OCI-LY7 (cell line): ENCODE data around the gene ZBTB7A. TPM values are rescaled to one million over a fixed set of nuclear protein-coding genes. Genes with fewer than 3 reads are reported as not detected.

Experiments
- BruUV-seq: library from RNA; stranded (reverse); fragments of 400-500 nt; replicated peaks from 2 replicates; lab custom pipeline; 2021; lab: Mats Ljungman, UMichigan
- CTCF ChIA-PET: fragments of 300-600 bp; sonication (Branson Sonifier 250); formaldehyde crosslinking; loops from one replicate; lab custom pipeline; 2022; ENCODE audit warnings: antibody characterized with exemption; ENCODE audit not compliant: unreplicated experiment; lab: Charles Lee
- POLR2A ChIA-PET: fragments of 300-600 bp; sonication (Branson Sonifier 250); formaldehyde crosslinking; loops from one replicate; lab custom pipeline; 2022; ENCODE audit warnings: antibody characterized with exemption; lab: Charles Lee
- DNase-seq: peaks from one replicate; pipeline ENCODE4 v3.0.0-alpha.2; 2015; ENCODE audit warnings: low spot score
- H2AFZ ChIP-seq: fragments of 200-600 bp; sonication (generic), shearing (Covaris generic); 2 replicates; pipeline ENCODE4 v1.6.1; 2014; ENCODE audit warnings: mild to moderate bottlenecking, antibody characterized with exemption, low read length, moderate library complexity
- H3K27ac ChIP-seq: fragments of 200-600 bp; sonication (generic); 2 replicates; pipeline ENCODE4 v1.5.1; 2014; ENCODE audit warnings: mixed run types, low read depth, mild to moderate bottlenecking, moderate library complexity, low read length, inconsistent platforms; ENCODE audit not compliant: poor library complexity, severe bottlenecking
- H3K36me3 ChIP-seq: fragments of 200-600 bp; sonication (generic); 2 replicates; pipeline ENCODE4 v1.6.1; 2014; ENCODE audit warnings: mild to moderate bottlenecking, antibody characterized with exemption, low read length, moderate library complexity, mixed read lengths; ENCODE audit not compliant: insufficient read depth
- H3K4me1 ChIP-seq: fragments of 200-600 bp; sonication (generic); 2 replicates; pipeline ENCODE4 v1.5.1; 2014; ENCODE audit warnings: mild to moderate bottlenecking, low read length; ENCODE audit not compliant: insufficient read depth, poor library complexity, severe bottlenecking
- H3K4me2 ChIP-seq: fragments of 200-600 bp; sonication (generic); 2 replicates; pipeline ENCODE4 v1.6.1; 2014; ENCODE audit warnings: mild to moderate bottlenecking, low read length
- H3K4me3 ChIP-seq: fragments of 200-600 bp; sonication (generic); 2 replicates; pipeline ENCODE4 v1.5.1; 2014; ENCODE audit warnings: mild to moderate bottlenecking, low read depth, low read length; ENCODE audit not compliant: poor library complexity, severe bottlenecking
- H3K79me2 ChIP-seq: fragments of 200-600 bp; sonication (generic); 2 replicates; pipeline ENCODE4 v1.6.1; 2016; ENCODE audit warnings: low read depth, mild to moderate bottlenecking, low read length, moderate library complexity, mixed read lengths; ENCODE audit not compliant: insufficient read depth
- H3K9me2 ChIP-seq: fragments of 200-600 bp; sonication (generic); 2 replicates; pipeline ENCODE4 v1.6.1; 2016; ENCODE audit warnings: mild to moderate bottlenecking, low read length, mixed read lengths; ENCODE audit not compliant: insufficient read depth
- H3K9me3 ChIP-seq: fragments of 200-600 bp; sonication (generic); 2 replicates; pipeline ENCODE4 v1.6.1; 2014; ENCODE audit warnings: mild to moderate bottlenecking, mixed run types, low read length, mixed read lengths
- H4K20me1 ChIP-seq: fragments of 200-600 bp; sonication (generic); 2 replicates; pipeline ENCODE4 v1.6.1; 2014; ENCODE audit warnings: mild to moderate bottlenecking, antibody characterized with exemption, low read length, moderate library complexity, mixed read lengths; ENCODE audit not compliant: insufficient read depth
- EZH2phosphoT487 ChIP-seq: fragments of 200-600 bp; sonication (generic); IDR thresholded peaks from 2 replicates; pipeline ENCODE4 v1.6.1; 2018; ENCODE audit warnings: low read depth, borderline replicate concordance, mild to moderate bottlenecking, mixed run types, antibody characterized with exemption, low read length, moderate library complexity, mixed read lengths
- intact Hi-C: fragments of 100-400 bp; cut with micrococcal nuclease; formaldehyde crosslinking; loops from one replicate; pipeline ENCODE4 v1.10.0; 2022; ENCODE audit not compliant: unreplicated experiment
- total RNA-seq, 2 experiments: library from RNA; depleted of rRNA in 1 of 2; stranded (reverse); fragments of >200 nt in 1 of 2; shearing (Covaris generic) in 1 of 2; gene quantifications; 2 replicates each; pipeline ENCODE4 v1.2.3, GENCODE V29; 2014 to 2022
- TF ChIP-seq, protein P1 (sequence below): fragments of 200-600 bp; sonication (generic); conservative IDR thresholded peaks from 2 replicates; pipeline ENCODE4 v1.5.1; 2014; ENCODE audit warnings: mild to moderate bottlenecking, antibody characterized with exemption, low read length, moderate library complexity, mixed read lengths

The ZBTB7A gene
- total RNA-seq, 2 experiments from 2014 or later: 17.2 to 29.3 TPM

DNA sequence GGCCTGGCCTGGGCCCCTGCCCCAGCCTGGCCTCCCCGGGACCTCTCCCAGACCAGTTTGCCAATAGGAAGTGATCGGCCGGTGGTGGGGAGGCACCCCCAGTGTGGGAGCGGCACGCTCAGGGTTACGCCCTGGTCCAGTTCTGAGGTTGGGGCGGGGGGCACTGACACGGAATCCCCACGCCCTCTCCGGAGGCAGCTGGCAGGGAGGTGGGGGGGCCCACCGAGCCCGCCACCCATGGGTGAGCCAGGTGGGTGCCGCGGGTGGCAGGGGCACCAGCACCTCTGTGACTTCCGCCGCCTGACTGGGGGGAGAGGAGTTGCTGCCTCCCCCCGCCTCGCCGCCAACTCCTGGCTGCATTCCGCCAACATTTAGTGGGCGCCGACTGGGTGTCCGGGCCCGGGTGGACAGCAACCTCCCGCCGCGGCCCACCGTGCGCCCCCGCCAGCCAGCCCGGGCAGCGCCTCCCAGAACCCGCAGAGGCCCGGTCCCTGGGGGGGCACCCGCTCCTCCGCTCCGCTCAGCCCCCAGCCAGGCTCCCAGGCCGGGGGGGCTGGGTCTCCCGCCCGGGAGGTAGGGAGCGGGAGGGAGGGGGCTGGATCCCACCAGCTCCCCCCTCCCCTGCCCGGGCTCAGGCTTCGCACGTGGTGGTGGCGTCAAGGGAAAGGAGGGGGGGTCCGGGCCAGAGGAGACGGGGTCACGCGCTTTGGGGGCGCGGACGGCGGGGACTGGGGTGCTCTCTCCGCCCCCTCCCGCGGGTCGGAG, 2.0 kb downstream of the ZBTB7A start:
- Histone ChIP-seq H3K9me3 (no peaks in the 10 kb centered on the region), H3K9me2 (no peaks in the 10 kb centered on the region), H3K36me3 (peaks cover 44% of the 10 kb centered on the region), H3K4me3 (peak overlapping the region; percentile 98), H3K27ac (peak overlapping the region; percentile 69), H2AFZ (no peak overlapping the region), H3K4me2 (peak overlapping the region; percentile 73), H3K4me1 (peaks cover 60% of the 10 kb centered on the region), H4K20me1 (peaks cover 34% of the 10 kb centered on the region), H3K79me2 (peaks cover 54% of the 10 kb centered on the region)
- no TSS peak for BruUV-seq
- intact Hi-C loops: loop anchor here (5.0 kb wide), 2 partner anchors 73 to 118 kb away; partner anchors contain the start of genes ANKRD24 and SIRT6
- CTCF ChIA-PET: interaction anchor here (0.6 kb wide), 1 partner anchor 170 kb away, joined by 3 read pairs; no protein-coding TSS in a partner anchor
- DNase-seq: peak; percentile 52
- TF ChIP-seq, protein P1, sequence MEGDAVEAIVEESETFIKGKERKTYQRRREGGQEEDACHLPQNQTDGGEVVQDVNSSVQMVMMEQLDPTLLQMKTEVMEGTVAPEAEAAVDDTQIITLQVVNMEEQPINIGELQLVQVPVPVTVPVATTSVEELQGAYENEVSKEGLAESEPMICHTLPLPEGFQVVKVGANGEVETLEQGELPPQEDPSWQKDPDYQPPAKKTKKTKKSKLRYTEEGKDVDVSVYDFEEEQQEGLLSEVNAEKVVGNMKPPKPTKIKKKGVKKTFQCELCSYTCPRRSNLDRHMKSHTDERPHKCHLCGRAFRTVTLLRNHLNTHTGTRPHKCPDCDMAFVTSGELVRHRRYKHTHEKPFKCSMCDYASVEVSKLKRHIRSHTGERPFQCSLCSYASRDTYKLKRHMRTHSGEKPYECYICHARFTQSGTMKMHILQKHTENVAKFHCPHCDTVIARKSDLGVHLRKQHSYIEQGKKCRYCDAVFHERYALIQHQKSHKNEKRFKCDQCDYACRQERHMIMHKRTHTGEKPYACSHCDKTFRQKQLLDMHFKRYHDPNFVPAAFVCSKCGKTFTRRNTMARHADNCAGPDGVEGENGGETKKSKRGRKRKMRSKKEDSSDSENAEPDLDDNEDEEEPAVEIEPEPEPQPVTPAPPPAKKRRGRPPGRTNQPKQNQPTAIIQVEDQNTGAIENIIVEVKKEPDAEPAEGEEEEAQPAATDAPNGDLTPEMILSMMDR: no peak
- TF ChIP-seq EZH2phosphoT487: no peak
- POLR2A ChIA-PET: no interaction called here

DNA sequence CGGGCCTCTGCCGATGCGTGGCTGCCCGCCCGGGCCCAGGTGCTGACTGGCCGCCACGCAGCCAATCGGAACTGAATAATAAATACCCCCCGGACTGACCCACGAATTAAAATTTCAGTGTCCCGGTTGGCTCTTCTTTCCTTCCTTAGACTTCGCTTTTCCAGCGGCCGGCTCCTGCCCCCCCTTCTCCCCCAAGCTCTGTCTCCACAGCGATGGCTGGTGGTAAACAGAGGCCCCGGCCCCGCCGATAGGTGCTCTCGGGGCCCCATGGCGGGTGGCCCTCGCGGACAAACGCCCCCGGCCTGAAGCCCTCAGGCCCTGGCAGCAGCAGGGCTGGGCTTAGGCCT, 2.6 kb downstream of the ZBTB7A start:
- no peaks in the 10 kb centered on the region for H3K9me3 ChIP-seq
- TF ChIP-seq EZH2phosphoT487: no peak
- TF ChIP-seq, protein P1: no peak
- H3K79me2 ChIP-seq: peaks cover 60% of the 10 kb centered on the region
- no peaks in the 10 kb centered on the region for H3K9me2 ChIP-seq
- intact Hi-C loops: loop anchor here (5.0 kb wide), 1 partner anchor 118 kb away; the partner anchor contains the start of genes ANKRD24 and SIRT6
- H3K4me2 ChIP-seq: peak overlapping the region; percentile 73
- peak overlapping the region; percentile 69 for H3K27ac ChIP-seq
- ChIA-PET POLR2A (no interaction called here), CTCF (interaction anchor here (0.6 kb wide), 1 partner anchor 171 kb away, joined by 3 read pairs; no protein-coding TSS in a partner anchor)
- peaks cover 60% of the 10 kb centered on the region for H3K4me1 ChIP-seq
- no TSS peak for BruUV-seq
- H3K4me3 ChIP-seq: peak overlapping the region; percentile 98
- no peak overlapping the region for H2AFZ ChIP-seq
- H4K20me1 ChIP-seq: peaks cover 34% of the 10 kb centered on the region
- H3K36me3 ChIP-seq: peaks cover 49% of the 10 kb centered on the region
- no peak for DNase-seq
